Naive B cell (primary cell): Measurements from ENCODE around the gene LPCAT1. TPM values are rescaled to one million over a fixed set of nuclear protein-coding genes. Genes with fewer than 3 reads are reported as not detected.
"Not testable (repeated sequence)": the region's sequence is repeated elsewhere in the genome, so short reads cannot be mapped to it uniquely, and the experiment has no call there.

ENCODE experiments used
- ATAC-seq, 2 donors: fragments of 150-1000 bp; cut with Tn5 transposase; 2 replicates each; pipeline ENCODE4 v1.10.0; 2021; ENCODE audit warnings: low read depth in 2 of 2, mild to moderate bottlenecking in 2 of 2, moderate library complexity in 2 of 2
- DNase-seq: peaks from one replicate; pipeline ENCODE4 v3.0.0; 2022
- H3K27ac Mint-ChIP-seq, 6 donors: one replicate each; pipeline ENCODE4 v1.8.0; 2020 to 2022; ENCODE audit warnings: mild to moderate bottlenecking in 6 of 6, mixed read lengths in 6 of 6, moderate library complexity in 5 of 6, inconsistent platforms in 2 of 6
- H3K27me3 Mint-ChIP-seq, 3 donors: one replicate each; pipeline ENCODE4 v1.8.0; 2021 to 2022; ENCODE audit warnings: mixed read lengths in 3 of 3, mild to moderate bottlenecking in 1 of 3
- H3K36me3 Mint-ChIP-seq, 2 donors: one replicate each; pipeline ENCODE4 v1.8.0; 2020 to 2022; ENCODE audit warnings: mixed read lengths in 2 of 2, inconsistent platforms in 1 of 2, mild to moderate bottlenecking in 1 of 2
- H3K4me1 Mint-ChIP-seq, 3 donors: one replicate each; pipeline ENCODE4 v1.8.0; 2020 to 2022; ENCODE audit warnings: mixed read lengths in 3 of 3, inconsistent platforms in 1 of 3, mild to moderate bottlenecking in 1 of 3, moderate library complexity in 1 of 3
- H3K4me3 Mint-ChIP-seq, 8 donors: one replicate each; pipeline ENCODE4 v1.8.0; 2020 to 2022; ENCODE audit warnings: mild to moderate bottlenecking in 8 of 8, mixed read lengths in 8 of 8, moderate library complexity in 8 of 8, inconsistent platforms in 2 of 8
- H3K9me3 Mint-ChIP-seq, 7 donors: one replicate each; pipeline ENCODE4 v1.8.0; 2020 to 2022; ENCODE audit warnings: mixed read lengths in 7 of 7, mild to moderate bottlenecking in 5 of 7, inconsistent platforms in 2 of 7, moderate library complexity in 1 of 7
- polyA plus RNA-seq, 6 donors: library from polyadenylated mRNA; unstranded; fragments of 300-500 nt; fragmentation: Illumina TruSeq; gene quantifications; one replicate each; pipeline ENCODE4 v1.2.3, GENCODE V29; 2021; ENCODE audit warnings: low read depth in 6 of 6

LPCAT1 gene
- polyA plus RNA-seq, 6 donors from 2014 or later: 19.5 to 63.3 (median 52.7) TPM

DNA sequence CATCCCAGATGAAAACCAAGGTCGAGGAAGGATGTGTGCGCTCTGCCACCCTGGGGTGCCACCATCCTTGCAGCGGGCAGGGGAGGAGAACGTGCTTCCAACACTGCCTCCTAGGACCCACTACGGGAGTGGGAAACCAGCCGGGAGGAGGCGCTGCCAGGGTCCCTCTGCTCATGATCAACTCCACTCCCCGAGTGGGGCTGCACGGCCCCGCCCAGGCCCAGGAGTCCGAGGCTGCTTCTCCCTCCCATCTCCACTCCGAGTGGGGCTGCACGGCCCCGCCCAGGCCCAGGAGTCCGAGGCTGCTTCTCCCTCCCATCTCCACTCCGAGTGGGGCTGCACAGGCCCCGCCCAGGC lies 48.2 kb downstream of the LPCAT1 start:
- not testable (repeated sequence) for H3K9me3 Mint-ChIP-seq, ATAC-seq, H3K4me3 Mint-ChIP-seq, H3K27me3 Mint-ChIP-seq, H3K27ac Mint-ChIP-seq, DNase-seq
- Mint-ChIP-seq H3K36me3 (peaks cover 0 to 20% of the 10 kb centered on the region in 2 donors), H3K4me1 (peaks cover 16 to 21% (median 21%) of the 10 kb centered on the region in 3 donors)

DNA sequence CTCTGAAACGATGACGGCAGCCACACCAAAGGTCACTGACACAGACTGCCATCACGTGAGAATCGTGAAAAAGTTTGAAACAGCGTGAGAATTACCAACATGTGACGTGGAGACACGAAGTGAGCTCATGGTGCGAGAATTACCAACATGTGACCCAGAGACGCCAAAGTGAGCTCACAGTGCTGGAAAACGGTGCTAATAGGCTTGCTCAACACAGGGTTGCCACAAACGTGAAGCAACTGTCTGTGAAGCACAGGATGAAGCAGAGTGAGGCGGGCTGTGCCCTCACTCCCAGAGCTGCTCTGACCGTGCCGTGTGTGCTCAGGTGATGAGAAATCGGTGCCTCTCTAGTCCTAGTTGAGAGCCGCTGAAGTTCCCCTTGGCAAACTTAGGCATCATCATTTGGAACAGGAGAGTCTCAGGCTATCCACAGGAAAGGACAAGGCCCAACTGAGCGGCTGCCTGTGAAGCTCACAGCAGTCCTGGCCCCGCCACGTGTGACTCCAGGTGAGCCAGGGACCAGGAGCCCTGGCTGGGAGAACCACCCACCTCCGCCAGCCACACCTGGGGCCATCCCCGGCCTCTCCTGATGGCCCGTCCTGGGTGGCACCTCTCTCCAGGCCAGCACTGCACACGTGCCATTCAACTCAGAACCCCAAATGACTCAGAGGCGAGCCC lies 48.8 kb downstream of the LPCAT1 start:
- DNase-seq (no peak), ATAC-seq (no peak)
- Mint-ChIP-seq H3K36me3 (peaks cover 0 to 20% of the 10 kb centered on the region in 2 donors), H3K4me1 (peaks cover 11 to 16% (median 15%) of the 10 kb centered on the region in 3 donors), H3K9me3 (no peaks in the 10 kb centered on the region), H3K27me3 (no peaks in the 10 kb centered on the region), H3K4me3 (no peak overlapping the region), H3K27ac (peak overlapping the region in 1 of 6 donors; percentile 36)

DNA sequence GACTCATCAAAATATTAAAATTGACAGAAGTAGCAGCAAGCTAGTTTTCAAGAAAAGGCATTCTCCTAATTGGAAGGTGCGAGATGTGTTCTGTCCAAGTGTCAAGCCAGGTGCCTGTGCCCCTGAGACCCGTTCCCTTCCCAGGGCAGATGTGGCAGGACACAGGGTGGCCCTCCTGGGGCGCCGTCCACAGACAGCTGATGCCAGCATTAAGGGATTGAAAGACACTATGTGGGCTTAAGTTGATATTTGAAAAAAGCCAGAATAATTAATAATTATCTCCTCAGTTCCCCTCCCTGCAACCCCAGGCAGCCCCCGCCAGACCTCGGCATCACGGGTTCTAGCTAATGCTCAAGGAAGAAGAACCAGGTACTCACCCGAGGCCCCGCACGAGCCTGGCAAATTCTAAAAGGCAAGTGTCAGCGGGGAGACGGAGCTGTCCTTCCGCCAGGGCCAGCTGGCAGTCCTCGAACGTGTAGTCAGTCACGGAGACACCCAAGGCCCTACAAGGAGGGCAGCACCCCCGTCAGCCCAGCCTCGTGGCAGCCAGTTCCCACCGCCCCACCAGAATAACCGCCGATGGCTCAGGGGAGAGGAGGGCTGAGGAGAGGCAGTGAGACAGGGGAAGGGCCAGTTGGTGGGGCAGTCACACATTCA lies 49.4 kb downstream of the LPCAT1 start:
- H3K4me3 Mint-ChIP-seq: no peak overlapping the region
- peaks cover 0 to 20% of the 10 kb centered on the region in 2 donors for H3K36me3 Mint-ChIP-seq
- no peak for DNase-seq
- peak overlapping the region in 3 of 6 donors; percentile 24 to 47 (median 36) for H3K27ac Mint-ChIP-seq
- H3K9me3 Mint-ChIP-seq: no peaks in the 10 kb centered on the region
- no peak for ATAC-seq
- peaks cover 4 to 11% (median 10%) of the 10 kb centered on the region in 3 donors for H3K4me1 Mint-ChIP-seq
- no peaks in the 10 kb centered on the region for H3K27me3 Mint-ChIP-seq

DNA sequence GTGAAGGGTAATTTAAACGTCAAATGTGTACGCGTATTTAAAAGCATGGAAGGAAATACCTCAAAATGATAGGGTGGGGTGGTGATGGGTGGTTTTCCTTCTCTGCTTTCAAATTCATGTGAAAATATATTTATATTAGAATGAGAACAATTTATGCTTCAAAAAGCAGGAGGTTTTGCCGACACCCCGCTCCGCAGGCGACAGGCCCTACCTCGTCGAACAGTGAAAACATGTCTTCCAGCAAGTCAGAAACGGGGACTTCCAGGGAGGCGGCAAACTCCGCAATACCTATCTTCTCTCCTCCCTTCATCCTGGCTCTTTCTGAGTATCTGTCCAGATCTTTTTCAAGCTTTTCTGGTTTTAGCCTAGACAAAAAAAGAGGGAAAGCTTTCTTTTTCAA lies 50.0 kb downstream of the LPCAT1 start:
- H3K4me3 Mint-ChIP-seq: no peak overlapping the region
- no peak for ATAC-seq
- H3K27ac Mint-ChIP-seq: peak overlapping the region in 1 of 6 donors; percentile 89
- H3K4me1 Mint-ChIP-seq: peaks cover 0 to 10% (median 6%) of the 10 kb centered on the region in 3 donors
- H3K36me3 Mint-ChIP-seq: peaks cover 0 to 20% of the 10 kb centered on the region in 2 donors
- H3K27me3 Mint-ChIP-seq: no peaks in the 10 kb centered on the region
- no peaks in the 10 kb centered on the region for H3K9me3 Mint-ChIP-seq
- no peak for DNase-seq

DNA sequence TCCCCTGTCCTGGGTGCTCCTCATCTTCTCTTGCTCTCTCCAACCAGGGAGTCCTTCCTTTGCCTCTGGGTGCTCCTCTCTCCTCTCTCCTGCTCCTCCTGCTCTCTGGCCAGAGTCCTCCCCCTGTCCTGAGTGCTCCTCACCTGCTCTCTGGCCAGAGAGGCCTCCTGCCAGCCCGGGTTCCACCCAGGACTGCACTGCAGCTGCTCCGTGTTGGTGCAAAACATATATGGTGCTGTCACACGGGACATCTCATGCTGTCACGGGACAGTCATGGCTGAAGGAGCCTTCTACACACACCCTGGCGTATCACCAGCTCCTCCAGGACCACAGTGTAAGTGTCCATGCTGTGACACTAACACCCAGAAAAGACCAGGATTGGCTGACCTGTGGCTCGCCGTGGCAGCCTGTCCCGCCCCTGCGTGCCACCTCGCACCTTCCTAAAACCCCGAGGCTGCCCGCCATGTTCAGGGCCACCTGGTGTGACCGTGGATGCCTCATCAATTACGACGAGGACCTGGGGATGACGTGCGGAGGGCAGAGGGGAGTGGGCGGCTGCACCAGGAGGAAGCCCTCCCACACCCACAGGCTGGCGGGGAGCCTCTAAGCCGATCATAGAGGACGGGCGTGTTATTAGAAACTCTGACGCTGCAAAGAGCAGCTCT lies 50.7 kb downstream of the LPCAT1 start:
- Mint-ChIP-seq H3K27me3 (no peaks in the 10 kb centered on the region), H3K4me1 (peaks cover 3 to 12% (median 4%) of the 10 kb centered on the region in 3 donors), H3K4me3 (no peak overlapping the region), H3K27ac (peak overlapping the region in 4 of 6 donors; percentile 15 to 89 (median 81)), H3K9me3 (no peaks in the 10 kb centered on the region), H3K36me3 (peaks cover 0 to 20% of the 10 kb centered on the region in 2 donors)
- ATAC-seq (no peak), DNase-seq (no peak)

DNA sequence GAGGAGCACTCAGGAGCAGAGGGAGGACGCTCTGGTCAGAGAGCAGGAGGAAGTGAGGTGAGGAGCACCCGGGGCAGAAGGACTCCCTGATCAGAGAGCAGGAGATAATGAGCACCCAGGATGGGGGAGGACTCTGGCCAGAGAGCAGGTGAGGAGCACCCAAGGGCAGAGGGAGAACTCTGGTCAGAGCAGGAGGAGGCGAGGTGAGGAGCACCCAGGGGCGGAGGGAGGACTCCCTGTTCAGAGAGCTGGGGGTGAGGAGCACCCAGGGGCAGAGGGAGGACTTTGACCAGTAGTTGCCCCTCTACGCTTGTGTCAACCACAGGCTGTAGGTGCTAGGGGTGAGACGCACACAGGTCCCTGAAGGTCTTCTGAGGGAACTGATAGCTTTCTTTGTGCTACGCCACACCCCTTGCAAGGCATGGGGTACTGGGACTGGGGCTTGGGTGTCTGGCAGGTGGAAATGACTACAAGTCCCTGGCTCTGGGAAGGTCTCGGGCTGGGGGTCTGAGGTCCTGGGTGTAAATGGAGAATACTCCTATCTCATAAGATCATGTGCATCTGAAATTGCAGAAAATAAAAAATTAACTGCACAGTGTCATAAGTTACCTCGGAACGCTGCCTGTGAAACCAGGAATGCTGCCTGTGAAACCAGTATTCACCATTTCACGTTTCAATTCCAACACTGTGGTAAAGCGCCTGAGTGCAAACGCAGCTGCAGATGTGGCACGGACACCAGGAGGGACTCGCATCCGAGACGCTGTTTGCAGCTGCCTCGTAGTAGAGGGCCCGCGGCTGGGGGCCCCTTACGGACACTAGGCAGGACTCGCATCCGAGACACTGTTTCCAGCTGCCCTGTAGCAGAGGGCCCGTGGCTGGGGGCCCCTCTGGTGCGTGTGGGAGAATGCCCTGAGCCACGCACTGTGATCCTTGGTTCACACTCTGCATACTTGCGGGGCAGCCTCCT lies 51.5 kb downstream of the LPCAT1 start:
- H3K27ac Mint-ChIP-seq: peak overlapping the region in 5 of 6 donors; percentile 28 to 81 (median 49)
- H3K9me3 Mint-ChIP-seq: no peaks in the 10 kb centered on the region
- DNase-seq: no peak
- no peak for ATAC-seq
- H3K4me1 Mint-ChIP-seq: peaks cover 5 to 13% (median 5%) of the 10 kb centered on the region in 3 donors
- H3K27me3 Mint-ChIP-seq: no peaks in the 10 kb centered on the region
- H3K4me3 Mint-ChIP-seq: no peak overlapping the region
- peaks cover 0 to 20% of the 10 kb centered on the region in 2 donors for H3K36me3 Mint-ChIP-seq

DNA sequence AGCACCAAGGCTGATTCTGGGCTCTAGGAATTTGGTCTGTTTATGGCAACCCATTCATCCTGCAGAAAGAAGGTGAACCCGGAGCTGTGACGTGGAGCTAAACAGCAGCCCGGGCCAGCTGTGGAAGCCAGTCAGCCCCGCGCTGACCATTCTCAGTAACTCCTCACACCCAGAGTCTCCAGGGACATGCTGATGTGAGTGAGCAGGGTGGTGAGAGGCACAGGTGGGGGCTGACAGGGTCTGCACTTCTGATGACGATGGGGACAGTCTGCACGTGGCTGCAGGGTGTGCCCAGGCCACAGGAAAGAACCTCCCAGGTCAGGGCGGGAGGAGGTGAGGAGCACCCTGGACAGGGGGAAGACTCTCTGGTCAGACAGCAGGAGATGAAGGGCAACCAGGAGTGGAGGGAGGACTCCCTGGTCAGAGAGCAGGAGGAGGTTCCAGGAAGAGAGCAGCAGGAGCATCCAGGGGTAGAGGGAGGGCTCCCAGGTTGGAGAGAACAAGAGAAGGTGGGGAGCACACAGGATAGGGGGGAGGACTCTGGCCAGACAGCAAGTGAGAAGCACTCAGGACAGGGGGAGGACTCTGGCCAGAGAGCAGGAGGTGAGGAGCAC lies 52.4 kb downstream of the LPCAT1 start:
- peak overlapping the region in 4 of 6 donors; percentile 16 to 56 (median 28) for H3K27ac Mint-ChIP-seq

DNA sequence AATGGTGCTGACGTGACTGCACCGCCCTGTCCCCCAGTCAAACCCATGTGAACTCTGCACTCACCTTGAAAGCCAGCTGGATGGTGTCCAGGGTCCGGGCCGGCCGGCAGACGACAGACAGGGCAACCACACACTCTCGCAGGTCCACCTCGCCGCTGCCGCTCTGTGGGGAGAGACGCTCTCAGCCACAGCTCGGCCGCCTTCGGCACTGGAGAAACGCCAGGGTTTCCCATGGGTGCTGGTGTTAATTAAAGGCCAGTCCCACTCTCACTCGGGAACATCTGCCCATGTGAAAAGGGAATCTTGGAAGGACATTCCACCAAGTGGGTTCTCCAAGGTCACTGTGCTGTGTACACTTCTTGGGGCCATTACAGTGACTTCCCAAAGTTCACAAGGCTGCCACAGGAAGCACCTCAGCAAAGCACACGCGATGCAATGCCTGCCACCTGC lies 53.0 kb downstream of the LPCAT1 start:
- H3K27me3 Mint-ChIP-seq: no peaks in the 10 kb centered on the region
- peaks cover 0 to 20% of the 10 kb centered on the region in 2 donors for H3K36me3 Mint-ChIP-seq
- ATAC-seq (no peak), DNase-seq (no peak)
- H3K4me3 Mint-ChIP-seq: no peak overlapping the region
- H3K9me3 Mint-ChIP-seq: no peaks in the 10 kb centered on the region
- peaks cover 5 to 13% (median 5%) of the 10 kb centered on the region in 3 donors for H3K4me1 Mint-ChIP-seq
- peak overlapping the region in 3 of 6 donors; percentile 18 to 56 (median 29) for H3K27ac Mint-ChIP-seq

More for the DNA sequence above, 52.4 kb downstream of the LPCAT1 start:
- no peaks in the 10 kb centered on the region for H3K27me3 Mint-ChIP-seq
- no peak overlapping the region for H3K4me3 Mint-ChIP-seq
- peaks cover 0 to 20% of the 10 kb centered on the region in 2 donors for H3K36me3 Mint-ChIP-seq
- ATAC-seq (no peak), DNase-seq (no peak)
- peaks cover 5 to 13% (median 5%) of the 10 kb centered on the region in 3 donors for H3K4me1 Mint-ChIP-seq
- H3K9me3 Mint-ChIP-seq: no peaks in the 10 kb centered on the region

DNA sequence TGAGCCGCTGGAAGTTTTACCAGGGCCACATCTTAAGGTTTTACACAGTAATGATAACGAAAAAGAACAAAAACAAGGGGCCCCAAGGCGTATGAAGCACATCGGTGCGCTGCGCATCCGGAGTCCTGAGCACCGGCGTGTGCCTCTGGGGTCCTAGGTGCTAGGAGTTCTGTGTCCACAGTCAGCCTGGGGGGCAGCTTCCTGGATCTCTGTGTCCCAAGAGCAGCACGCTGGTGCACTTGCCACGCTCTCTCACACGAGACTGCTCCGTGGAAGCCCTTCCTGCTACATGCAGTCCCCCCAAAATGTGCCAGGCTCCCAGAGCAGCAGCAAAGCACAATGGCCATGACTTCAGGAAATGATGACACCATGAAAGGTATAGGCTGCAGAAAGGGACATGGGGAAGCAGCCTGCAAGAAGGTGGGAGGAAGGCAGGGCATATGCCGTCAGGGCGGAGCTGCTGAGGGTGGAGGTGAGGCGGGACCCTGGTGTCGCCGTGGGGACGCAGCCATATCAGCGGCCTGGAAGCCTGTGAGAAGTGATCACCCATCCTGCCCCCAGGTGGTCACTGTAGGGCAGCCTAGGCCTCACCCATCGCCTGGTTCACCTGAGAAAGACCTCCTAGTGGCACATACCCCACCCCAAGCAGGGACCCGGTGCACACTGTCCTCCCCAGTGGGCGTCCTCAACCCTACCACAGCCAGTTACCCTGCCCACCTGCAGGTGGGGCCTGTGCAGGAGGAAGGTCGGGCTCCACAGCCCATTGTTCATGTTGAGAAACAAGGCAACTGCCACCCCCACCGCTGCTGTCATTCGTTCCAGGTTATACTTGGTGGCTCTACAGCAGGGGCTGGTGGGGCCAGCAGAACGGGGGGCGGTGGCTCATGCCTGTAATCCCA lies 54.9 kb downstream of the LPCAT1 start:
- Mint-ChIP-seq H3K9me3 (peaks cover 0 to 5% (median 0%) of the 10 kb centered on the region in 7 donors), H3K4me1 (peaks cover 5 to 13% (median 5%) of the 10 kb centered on the region in 3 donors), H3K27me3 (no peaks in the 10 kb centered on the region), H3K4me3 (no peak overlapping the region), H3K36me3 (peaks cover 0 to 36% of the 10 kb centered on the region in 2 donors), H3K27ac (peak overlapping the region in 3 of 6 donors; percentile 65 to 91 (median 69))
- ATAC-seq (no peak), DNase-seq (no peak)

DNA sequence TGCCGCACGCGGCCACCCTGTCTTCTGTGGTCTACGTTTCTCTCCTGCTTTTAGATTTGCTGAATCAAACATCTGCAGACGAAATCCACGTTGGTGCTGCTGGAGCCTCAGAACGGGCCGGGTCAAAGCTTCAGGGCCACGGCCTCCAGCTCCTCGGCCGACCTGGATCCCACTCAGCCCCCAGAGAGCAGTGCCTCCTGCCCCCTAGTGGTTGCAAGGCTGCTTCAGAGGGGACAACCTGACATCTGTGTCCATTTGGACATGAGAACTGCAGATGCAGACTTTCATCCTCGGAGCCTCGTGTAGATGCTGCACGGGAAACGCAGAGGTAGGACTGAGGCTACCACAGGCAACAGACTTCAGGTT lies 55.5 kb downstream of the LPCAT1 start:
- peaks cover 0 to 35% of the 10 kb centered on the region in 2 donors for H3K36me3 Mint-ChIP-seq
- H3K4me3 Mint-ChIP-seq: peak overlapping the region in 2 of 8 donors; percentile 35 to 48
- peaks cover 5 to 13% (median 5%) of the 10 kb centered on the region in 3 donors for H3K4me1 Mint-ChIP-seq
- no peak for DNase-seq
- H3K27ac Mint-ChIP-seq: peak overlapping the region in 3 of 6 donors; percentile 65 to 91 (median 69)
- H3K27me3 Mint-ChIP-seq: no peaks in the 10 kb centered on the region
- H3K9me3 Mint-ChIP-seq: peaks cover 0 to 5% (median 0%) of the 10 kb centered on the region in 7 donors
- ATAC-seq: peak; percentile 37 to 48

DNA sequence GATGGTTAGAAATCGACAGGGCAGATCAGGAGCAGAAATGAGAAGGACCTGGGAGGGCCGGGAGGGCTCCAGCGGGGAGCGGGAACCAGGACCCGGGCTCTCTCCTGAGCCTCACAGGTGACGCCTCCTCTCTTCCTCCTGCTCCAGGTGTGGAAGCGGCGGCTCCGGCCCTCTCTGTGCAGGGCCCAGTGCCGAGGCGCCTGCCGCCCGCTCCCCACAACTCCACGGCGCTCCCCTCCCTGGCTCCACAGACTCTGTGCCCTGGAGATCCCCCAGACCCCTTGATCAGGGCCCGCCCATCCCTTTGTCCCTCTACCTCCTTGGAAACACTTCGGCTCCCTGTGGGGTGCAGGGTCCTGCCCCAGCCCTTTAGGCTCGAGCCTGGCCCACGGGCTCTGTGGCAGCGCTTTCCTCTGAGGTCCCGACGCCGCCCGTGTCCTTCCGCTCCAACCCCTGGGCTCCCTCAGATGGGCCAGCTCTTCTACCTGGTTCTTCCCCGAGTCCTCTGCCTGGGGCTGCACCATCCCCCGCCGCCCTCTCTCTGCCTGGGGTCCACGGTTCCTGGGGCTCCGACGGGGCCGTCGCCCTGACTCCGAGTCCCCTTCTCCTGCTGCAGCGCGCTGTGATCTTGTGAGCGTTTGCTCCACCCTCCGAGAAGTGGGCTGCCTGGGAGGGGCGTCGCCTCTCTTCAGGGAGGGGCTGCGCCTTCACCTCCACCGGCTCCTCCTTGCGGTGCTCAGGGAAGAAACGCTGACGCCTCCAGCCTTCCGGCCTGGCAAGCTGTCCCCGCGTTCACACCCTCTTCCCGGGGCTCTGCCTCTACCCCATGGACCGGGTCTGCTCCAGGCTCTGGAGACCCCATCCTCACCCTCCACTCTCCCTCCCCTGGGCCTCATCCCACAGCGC lies 56.2 kb downstream of the LPCAT1 start:
- peak overlapping the region in 4 of 6 donors; percentile 9 to 84 (median 71) for H3K27ac Mint-ChIP-seq
- H3K4me1 Mint-ChIP-seq: peaks cover 5 to 13% (median 5%) of the 10 kb centered on the region in 3 donors
- H3K9me3 Mint-ChIP-seq: peaks cover 0 to 5% (median 0%) of the 10 kb centered on the region in 7 donors
- DNase-seq: no peak
- no peak for ATAC-seq
- H3K36me3 Mint-ChIP-seq: peaks cover 0 to 28% of the 10 kb centered on the region in 2 donors
- no peaks in the 10 kb centered on the region for H3K27me3 Mint-ChIP-seq
- H3K4me3 Mint-ChIP-seq: no peak overlapping the region
